Colonic mucosa (tissue), 4 donors: ENCODE measurements around the gene ANKRD9. TPM values are rescaled to one million over a fixed set of nuclear protein-coding genes. Genes with fewer than 3 reads are reported as not detected.

Experiments used
- DNase-seq: peaks from one replicate; pipeline ENCODE4 v3.0.0-alpha.2; 2020
- H3K27ac ChIP-seq: fragments of 200-600 bp; one replicate; pipeline ENCODE4 v1.8.0; 2021
- H3K27me3 ChIP-seq: fragments of 200-600 bp; one replicate; pipeline ENCODE4 v1.8.0; 2021
- H3K36me3 ChIP-seq: fragments of 200-600 bp; one replicate; pipeline ENCODE4 v1.8.0; 2021
- H3K4me1 ChIP-seq: fragments of 200-600 bp; one replicate; pipeline ENCODE4 v1.8.0; 2021; ENCODE audit warnings: mild to moderate bottlenecking
- H3K4me3 ChIP-seq: fragments of 200-600 bp; one replicate; pipeline ENCODE4 v1.8.0; 2021
- H3K9ac ChIP-seq, 2 donors: one replicate each; pipeline ENCODE4 v1.7.0; 2013; ENCODE audit warnings: control low read depth in 2 of 2, low read depth in 2 of 2, low read length in 2 of 2
- H3K9me3 ChIP-seq: fragments of 200-600 bp; one replicate; pipeline ENCODE4 v1.8.0; 2021
- CTCF ChIP-seq: fragments of 200-600 bp; IDR thresholded peaks from one replicate; pipeline ENCODE4 v1.8.0; 2022; ENCODE audit warnings: antibody characterized with exemption, mild to moderate bottlenecking
- intact Hi-C: fragments of 100-400 bp; cut with DNase I; formaldehyde crosslinking; loops from one replicate; pipeline ENCODE4 v1.14.1; 2022
- microRNA-seq: library from miRNA; unstranded; fragments of <30 nt; microRNA quantifications from one replicate; pipeline ENCODE4, GENCODE V29; 2019
- total RNA-seq, 2 donors: library from RNA; stranded (reverse); fragmentation: NEBNext Ultra II Directional in 1 of 2; extraction: Animal tissue kit (Norgen Biotek cat#: 25700) in 1 of 2; gene quantifications; one replicate each; pipeline ENCODE4 v1.2.1, GENCODE V29; 2021
- donor health status: healthy.
- donor health status: DM: no; HTN: no; CAD: no.
- donor health status: DM: no; HTN: no; CAD: no.

The ANKRD9 gene
- total RNA-seq, 2 donors from 2014 or later: 107 to 115 TPM

- DNase-seq: no peak
- H3K4me1 ChIP-seq: no peaks in the 10 kb centered on the region
- no peak overlapping the region for H3K27ac ChIP-seq
- H3K36me3 ChIP-seq: peaks cover under 1% of the 10 kb centered on the region
- no peak for TF ChIP-seq CTCF
- intact Hi-C loops: no loop called here
- no peak overlapping the region for H3K9ac ChIP-seq
- no peak overlapping the region for H3K4me3 ChIP-seq
- no peaks in the 10 kb centered on the region for H3K27me3 ChIP-seq
- H3K9me3 ChIP-seq: no peaks in the 10 kb centered on the region
Observed at GRCh38 chr14:102457509-102457908, 52.1 kb downstream of the ANKRD9 start.

- no peak for TF ChIP-seq CTCF
- Histone ChIP-seq H3K9ac (no peak overlapping the region), H3K4me3 (no peak overlapping the region), H3K27ac (no peak overlapping the region), H3K9me3 (no peaks in the 10 kb centered on the region), H3K36me3 (peaks cover 7% of the 10 kb centered on the region), H3K4me1 (no peaks in the 10 kb centered on the region), H3K27me3 (no peaks in the 10 kb centered on the region)
- DNase-seq: no peak
- intact Hi-C loops: no loop called here
Observed at GRCh38 chr14:102454711-102455110, 54.9 kb downstream of the ANKRD9 start.

- Histone ChIP-seq H3K4me3 (no peak overlapping the region), H3K36me3 (peaks cover 7% of the 10 kb centered on the region), H3K4me1 (no peaks in the 10 kb centered on the region), H3K9ac (no peak overlapping the region), H3K9me3 (no peaks in the 10 kb centered on the region), H3K27ac (no peak overlapping the region), H3K27me3 (no peaks in the 10 kb centered on the region)
- intact Hi-C loops: no loop called here
- DNase-seq: no peak
- no peak for TF ChIP-seq CTCF
Observed at GRCh38 chr14:102452302-102452701, 57.3 kb downstream of the ANKRD9 start.

Small RNA genes within 50 kb of the gene (microRNA-seq; reads per million reads assigned to microRNA genes)
- gene MIR4309: not detected

Other genes starting within 250 kb of the ANKRD9 start
- gene MOK, start 204.6 kb downstream of the ANKRD9 start, total RNA-seq: 1 to 10 TPM; 4.8 to 6.9 TPM
- gene ZNF839, start 190.0 kb downstream of the ANKRD9 start, total RNA-seq: 10 to 100 TPM in 1 of 2 donors, 1 to 10 TPM in 1; 7.2 to 11.0 TPM
- gene CINP, start 146.9 kb downstream of the ANKRD9 start, total RNA-seq: 10 to 100 TPM; 29.5 to 43.2 TPM
- 10 to 100 TPM; 16.5 to 18.2 TPM for gene TECPR2, start 146.8 kb downstream of the ANKRD9 start, total RNA-seq
- 10 to 100 TPM; 30.0 to 43.2 TPM for gene RCOR1, start 82.9 kb upstream of the ANKRD9 start, total RNA-seq